GM21737 (cell line): Measurements from ENCODE around the gene HES4.
A peak's percentile ranks its signal among the peaks of the same experiment; 100 is the strongest.

Experiments used
- ATAC-seq: cut with Tn5 transposase; IDR thresholded peaks from one replicate; pipeline ENCODE4 v1.9.1; 2021; ENCODE audit warnings: mild to moderate bottlenecking, moderate library complexity; ENCODE audit not compliant: unreplicated experiment

HES4 gene

GRCh38 chr1:969260-969855 is 30.5 kb downstream of the HES4 start:
- no peak for ATAC-seq

GRCh38 chr1:967466-968343 is 32.2 kb downstream of the HES4 start:
- no peak for ATAC-seq

GRCh38 chr1:966704-967300 is 33.1 kb downstream of the HES4 start:
- peak; percentile 55 for ATAC-seq

GRCh38 chr1:966135-966703 is 33.7 kb downstream of the HES4 start, which contains the start of gene PLEKHN1:
Gene PLEKHN1, plus strand, starts transcription at chr1:966482. Its CDS starts 50 bp downstream, at chr1:966532.
- peak; percentile 19 for ATAC-seq

GRCh38 chr1:965526-966134 is 34.3 kb downstream of the HES4 start:
- no peak for ATAC-seq

GRCh38 chr1:964691-965525 is 35.0 kb downstream of the HES4 start:
- ATAC-seq: no peak

GRCh38 chr1:963746-964525 is 36.0 kb downstream of the HES4 start:
- ATAC-seq: no peak

- ATAC-seq: no peak
Measured at GRCh38 chr1:963301-963651, 36.6 kb downstream of the HES4 start.

GRCh38 chr1:962381-963300 is 37.3 kb downstream of the HES4 start:
- no peak for ATAC-seq

GRCh38 chr1:961132-961669 is 38.7 kb downstream of the HES4 start:
- peak; percentile 3 for ATAC-seq

GRCh38 chr1:960363-961131 is 39.4 kb downstream of the HES4 start, which contains the start of gene KLHL17:
Gene KLHL17, plus strand, starts transcription at chr1:960584. Its CDS starts 110 bp downstream, at chr1:960694.
- peak; percentile 43 for ATAC-seq

- no peak for ATAC-seq
Measured at GRCh38 chr1:959731-960362, 40.0 kb downstream of the HES4 start.

- ATAC-seq: peak; percentile 65
Measured at GRCh38 chr1:958823-959730, 40.8 kb downstream of the HES4 start, which contains the start of gene NOC2L. Gene NOC2L, minus strand, starts transcription at chr1:959256. Its CDS starts 16 bp downstream, at chr1:959240.

GRCh38 chr1:956636-957035 is 43.3 kb downstream of the HES4 start:
- ATAC-seq: no peak

- no peak for ATAC-seq
Measured at GRCh38 chr1:955474-955873, 44.4 kb downstream of the HES4 start.

- no peak for ATAC-seq
Measured at GRCh38 chr1:954927-955326, 45.0 kb downstream of the HES4 start.
